Stimulated activated naive CD8-positive, alpha-beta T cell treated with anti-CD3 and anti-CD28 coated beads, Interleukin-15, Interleukin-2, amounts not matched to agents 100 U/mL and 50 U/mL, for 24 hours (primary cell): Measurements from ENCODE around the gene PROB1.
"Not testable (repeated sequence)": the region's sequence is repeated elsewhere in the genome, so short reads cannot be mapped to it uniquely, and the experiment has no call there.

Experiments used
- ATAC-seq: fragments of 150-1000 bp; cut with Tn5 transposase; one replicate; pipeline ENCODE4 v1.10.0; 2021
- DNase-seq: peaks from one replicate; pipeline ENCODE4 v3.0.0; 2021

The PROB1 gene

GRCh38 chr5:139392678-139393496, 2.0 kb downstream of the PROB1 start:
- peak; percentile 93 for DNase-seq
- peak; percentile 70 for ATAC-seq

- no peak for DNase-seq
- ATAC-seq: peak; percentile 24
These were observed 2.6 kb downstream of the PROB1 start for GRCh38 chr5:139392324-139392677.

GRCh38 chr5:139391570-139392323, 3.2 kb downstream of the PROB1 start:
- DNase-seq (peak; percentile 45), ATAC-seq (no peak)

GRCh38 chr5:139390639-139391569, 4.0 kb downstream of the PROB1 start:
- no peak for ATAC-seq
- no peak for DNase-seq

- peak; percentile 79 for DNase-seq
- ATAC-seq: peak; percentile 75
These were observed 4.9 kb downstream of the PROB1 start, which contains the start of gene MZB1 for GRCh38 chr5:139389701-139390638. Gene MZB1 (minus strand): TSS chr5:139389913. CDS start chr5:139389856, 57 bp downstream.

- ATAC-seq: no peak
These were observed 6.6 kb downstream of the PROB1 start for GRCh38 chr5:139388198-139388821.

GRCh38 chr5:139387611-139388197, 7.2 kb downstream of the PROB1 start:
- ATAC-seq (no peak), DNase-seq (no peak)

More at GRCh38 chr5:139388198-139388821, 6.6 kb downstream of the PROB1 start:
- DNase-seq: no peak

- DNase-seq, ATAC-seq: not testable (repeated sequence)
These were observed 7.9 kb downstream of the PROB1 start for GRCh38 chr5:139386956-139387355.

GRCh38 chr5:139386050-139386438, 8.9 kb downstream of the PROB1 start:
- ATAC-seq (no peak), DNase-seq (no peak)

GRCh38 chr5:139385061-139386049, 9.5 kb downstream of the PROB1 start:
- no peak for ATAC-seq
- DNase-seq: no peak

GRCh38 chr5:139384591-139385051, 10.3 kb downstream of the PROB1 start:
- DNase-seq (no peak), ATAC-seq (no peak)

GRCh38 chr5:139383993-139384590, 10.8 kb downstream of the PROB1 start:
- DNase-seq: no peak
- no peak for ATAC-seq

- DNase-seq: no peak
These were observed 11.5 kb downstream of the PROB1 start, which contains the start of gene SLC23A1 for GRCh38 chr5:139383275-139383992. Gene SLC23A1 (minus strand): TSS chr5:139383297. CDS start chr5:139383253, 44 bp downstream.

GRCh38 chr5:139382807-139383206, 12.1 kb downstream of the PROB1 start:
- no peak for ATAC-seq
- DNase-seq: no peak

More at GRCh38 chr5:139383275-139383992, 11.5 kb downstream of the PROB1 start, which contains the start of gene SLC23A1:
- ATAC-seq: no peak

GRCh38 chr5:139381837-139382761, 12.8 kb downstream of the PROB1 start:
- ATAC-seq (no peak), DNase-seq (no peak)
